Muscle layer of colon (tissue), 2 donors: ENCODE results near the gene TSPAN4.

Experiments
- H3K27ac ChIP-seq: one replicate; pipeline ENCODE4 v1.7.0; 2013; ENCODE audit warnings: low read depth, mild to moderate bottlenecking, low read length, moderate library complexity
- H3K27me3 ChIP-seq, 2 donors: one replicate each; pipeline ENCODE4 v1.7.0; 2013; ENCODE audit warnings: low read length in 2 of 2, mild to moderate bottlenecking in 2 of 2; ENCODE audit not compliant: insufficient read depth in 2 of 2, control insufficient read depth in 1 of 2
- H3K36me3 ChIP-seq: one replicate; pipeline ENCODE4 v1.7.0; 2013; ENCODE audit warnings: mild to moderate bottlenecking, low read length; ENCODE audit not compliant: insufficient read depth
- H3K4me1 ChIP-seq: one replicate; pipeline ENCODE4 v1.7.0; 2013; ENCODE audit warnings: mild to moderate bottlenecking, low read length; ENCODE audit not compliant: insufficient read depth
- H3K4me3 ChIP-seq, 2 donors: one replicate each; pipeline ENCODE4 v1.7.0; 2013; ENCODE audit warnings: low read length in 2 of 2, low read depth in 1 of 2, mild to moderate bottlenecking in 1 of 2, moderate library complexity in 1 of 2
- H3K9ac ChIP-seq: one replicate; pipeline ENCODE4 v1.7.0; 2013; ENCODE audit warnings: low read length
- H3K9me3 ChIP-seq: one replicate; pipeline ENCODE4 v1.7.0; 2013; ENCODE audit warnings: mild to moderate bottlenecking, low read length
- donor health status: abdominal sarcoma.
- donor health status: Adenocarcinoma of cecum.

The TSPAN4 gene

DNA sequence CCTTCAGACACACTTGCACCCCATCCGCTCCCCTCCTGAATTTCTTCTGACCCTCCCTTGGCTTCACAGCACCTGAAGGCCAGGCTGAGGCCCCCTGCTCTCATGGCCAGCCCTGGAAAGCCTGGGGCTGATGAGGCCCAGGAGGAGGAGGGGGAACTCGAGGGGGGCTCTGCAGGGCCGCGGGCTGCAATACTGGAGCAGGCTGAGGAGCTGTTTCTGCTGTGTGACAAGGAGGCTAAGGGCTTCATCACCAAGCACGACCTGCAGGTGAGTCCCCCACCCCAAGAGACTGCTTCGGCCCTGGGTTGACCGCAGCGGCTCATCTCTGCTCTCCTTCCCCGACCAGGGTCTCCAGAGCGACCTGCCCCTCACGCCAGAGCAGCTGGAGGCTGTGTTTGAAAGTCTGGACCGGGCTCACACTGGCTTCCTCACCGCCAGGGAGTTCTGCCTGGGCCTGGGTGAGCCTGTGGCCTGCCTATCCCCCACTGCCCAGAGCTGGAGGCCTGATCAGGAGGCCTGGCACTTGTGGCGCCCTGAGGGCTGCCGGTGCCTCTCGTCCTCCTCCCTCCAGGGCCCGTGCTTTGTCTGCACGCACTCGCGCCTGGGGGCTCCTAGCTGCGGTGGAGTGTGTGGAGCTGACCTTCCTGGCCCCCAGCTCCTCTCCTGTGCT lies 14.0 kb upstream of the TSPAN4 start:
- Histone ChIP-seq H3K4me1 (peaks cover 21% of the 10 kb centered on the region), H3K9ac (no peak overlapping the region), H3K4me3 (no peak overlapping the region), H3K36me3 (peaks cover 21% of the 10 kb centered on the region), H3K9me3 (no peaks in the 10 kb centered on the region), H3K27me3 (peaks cover 36 to 81% of the 10 kb centered on the region in 2 donors), H3K27ac (no peak overlapping the region)

DNA sequence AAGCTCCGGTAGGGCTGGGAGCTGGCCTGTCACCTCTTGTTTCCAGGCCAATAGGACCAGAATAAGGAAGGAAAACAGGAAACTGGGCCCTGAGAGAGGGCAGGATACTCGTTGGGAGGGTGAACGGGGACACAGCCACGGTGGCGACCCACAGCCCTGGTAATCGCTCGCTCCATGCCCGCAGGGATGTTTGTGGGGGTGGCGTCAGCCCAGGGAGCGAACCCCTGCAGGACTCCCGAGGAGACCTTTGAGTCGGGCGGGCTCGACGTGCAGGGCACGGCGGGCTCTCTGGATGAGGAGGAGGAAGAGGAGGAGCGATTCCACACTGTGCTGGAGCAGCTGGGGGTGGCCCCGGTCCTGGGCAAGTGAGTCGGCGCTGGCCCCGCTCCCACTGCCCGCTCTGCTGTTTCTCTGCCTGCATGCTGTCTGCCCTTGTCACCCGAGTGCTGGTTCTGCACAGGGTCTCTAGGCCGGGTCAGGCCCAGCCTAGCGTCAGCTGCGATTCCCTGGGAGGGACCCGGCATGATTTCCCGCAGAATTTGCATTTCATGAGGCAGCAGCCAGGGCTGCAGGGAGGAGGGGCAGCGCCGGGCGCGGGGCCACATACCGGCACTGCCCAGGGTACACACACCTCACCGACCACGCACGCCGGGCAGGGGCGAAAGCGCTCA lies 13.3 kb upstream of the TSPAN4 start:
- Histone ChIP-seq H3K36me3 (peaks cover 15% of the 10 kb centered on the region), H3K4me3 (peak overlapping the region; percentile 27 to 38), H3K4me1 (peaks cover 26% of the 10 kb centered on the region), H3K9ac (no peak overlapping the region), H3K27ac (no peak overlapping the region), H3K27me3 (peaks cover 36 to 81% of the 10 kb centered on the region in 2 donors), H3K9me3 (no peaks in the 10 kb centered on the region)

DNA sequence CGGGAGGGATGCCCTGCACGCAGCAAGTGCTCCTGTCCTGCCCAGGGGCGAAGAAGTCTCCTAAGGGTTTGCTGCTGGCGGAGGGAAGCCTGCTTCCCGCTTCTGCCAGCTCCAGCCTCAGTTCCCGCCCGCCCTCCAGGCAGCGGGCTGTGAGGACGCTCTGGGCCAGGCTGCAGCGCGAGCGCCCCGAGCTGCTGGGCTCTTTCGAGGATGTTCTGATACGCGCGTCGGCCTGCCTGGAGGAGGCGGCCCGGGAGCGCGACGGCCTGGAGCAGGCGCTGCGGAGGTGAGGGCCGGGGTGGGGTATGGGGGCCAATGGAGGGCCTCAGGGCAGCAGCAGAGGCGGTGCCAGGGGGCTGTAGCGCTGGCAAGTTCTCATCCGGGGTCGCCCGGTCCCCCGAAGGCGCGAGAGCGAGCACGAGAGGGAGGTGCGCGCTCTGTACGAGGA lies 12.8 kb upstream of the TSPAN4 start:
- Histone ChIP-seq H3K9ac (no peak overlapping the region), H3K36me3 (peaks cover 10% of the 10 kb centered on the region), H3K9me3 (no peaks in the 10 kb centered on the region), H3K4me3 (peak overlapping the region; percentile 27 to 38), H3K27me3 (peaks cover 36 to 76% of the 10 kb centered on the region in 2 donors), H3K27ac (no peak overlapping the region), H3K4me1 (peaks cover 32% of the 10 kb centered on the region)

DNA sequence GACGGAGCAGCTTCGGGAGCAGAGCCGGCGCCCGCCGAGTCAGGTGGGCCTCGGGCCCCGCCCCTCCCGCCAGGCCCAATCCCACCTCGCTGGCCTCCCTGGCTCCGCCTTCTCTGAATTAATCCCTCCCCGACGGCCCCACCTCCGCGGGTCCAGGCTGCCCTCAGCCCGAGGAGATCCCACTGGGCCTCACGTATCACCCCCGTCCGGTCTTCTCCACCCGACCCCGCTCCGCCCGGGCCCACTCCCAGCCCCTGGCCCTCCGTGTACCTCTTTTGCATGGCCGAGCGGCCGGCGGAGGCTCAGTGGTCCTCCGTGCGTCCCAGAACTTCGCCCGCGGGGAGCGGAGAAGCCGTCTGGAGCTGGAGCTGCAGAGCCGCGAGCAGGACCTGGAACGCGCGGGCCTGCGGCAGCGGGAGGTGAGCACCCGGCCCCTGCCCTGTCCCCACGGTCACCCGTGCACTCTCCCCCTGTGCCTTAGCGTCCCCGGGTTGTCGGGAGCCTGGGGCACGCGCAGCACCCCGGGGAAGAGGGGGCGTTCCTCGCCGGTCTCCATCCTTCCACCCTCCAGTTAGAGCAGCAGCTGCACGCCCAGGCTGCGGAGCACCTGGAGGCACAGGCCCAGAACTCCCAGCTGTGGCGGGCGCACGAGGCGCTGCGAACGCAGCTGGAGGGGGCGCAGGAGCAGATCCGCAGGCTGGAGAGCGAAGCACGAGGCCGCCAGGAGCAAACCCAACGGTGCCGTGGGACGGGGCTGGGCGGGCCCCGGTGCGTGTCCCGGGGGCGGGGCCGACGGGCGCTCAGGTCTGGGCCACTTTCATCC lies 12.1 kb upstream of the TSPAN4 start:
- Histone ChIP-seq H3K27ac (no peak overlapping the region), H3K27me3 (peaks cover 30 to 70% of the 10 kb centered on the region in 2 donors), H3K4me1 (peaks cover 36% of the 10 kb centered on the region), H3K9ac (no peak overlapping the region), H3K36me3 (peaks cover 3% of the 10 kb centered on the region), H3K9me3 (no peaks in the 10 kb centered on the region), H3K4me3 (peak overlapping the region; percentile 27 to 38)

DNA sequence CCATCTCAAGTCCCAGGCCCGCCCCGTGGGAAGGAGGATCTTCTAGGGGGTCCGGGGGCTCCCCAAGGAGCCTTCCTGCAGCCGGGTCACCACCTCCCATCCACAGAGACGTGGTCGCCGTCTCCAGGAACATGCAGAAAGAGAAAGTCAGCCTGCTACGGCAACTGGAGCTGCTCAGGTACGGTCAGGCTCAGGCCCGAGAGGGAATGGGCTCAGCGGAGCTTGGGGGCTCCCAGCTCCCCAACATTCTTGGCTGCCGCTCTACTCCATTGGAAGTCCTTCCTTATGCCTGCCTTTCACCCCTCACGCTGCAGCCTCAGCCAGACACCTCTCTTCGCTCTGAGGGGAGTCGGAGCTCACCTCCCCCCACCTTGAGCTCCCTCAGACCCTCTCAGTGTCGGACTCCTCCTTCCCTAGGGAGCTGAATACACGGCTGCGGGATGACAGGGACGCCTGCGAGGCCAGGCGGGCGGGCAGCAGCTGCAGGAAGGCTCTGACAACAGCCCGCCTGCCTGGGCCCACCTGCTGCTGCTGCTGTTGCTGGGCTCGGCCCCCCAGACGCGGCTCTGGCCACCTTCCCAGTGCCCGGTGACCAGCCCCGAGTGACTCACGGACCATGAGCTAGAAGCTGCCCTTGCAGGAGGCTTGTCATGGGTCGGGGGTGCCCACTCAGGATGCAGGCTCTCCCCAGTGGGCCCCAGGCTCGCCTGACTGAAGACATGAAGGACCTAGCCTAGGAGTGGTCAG lies 11.4 kb upstream of the TSPAN4 start:
- Histone ChIP-seq H3K4me3 (no peak overlapping the region), H3K27ac (no peak overlapping the region), H3K27me3 (peaks cover 26 to 62% of the 10 kb centered on the region in 2 donors)

DNA sequence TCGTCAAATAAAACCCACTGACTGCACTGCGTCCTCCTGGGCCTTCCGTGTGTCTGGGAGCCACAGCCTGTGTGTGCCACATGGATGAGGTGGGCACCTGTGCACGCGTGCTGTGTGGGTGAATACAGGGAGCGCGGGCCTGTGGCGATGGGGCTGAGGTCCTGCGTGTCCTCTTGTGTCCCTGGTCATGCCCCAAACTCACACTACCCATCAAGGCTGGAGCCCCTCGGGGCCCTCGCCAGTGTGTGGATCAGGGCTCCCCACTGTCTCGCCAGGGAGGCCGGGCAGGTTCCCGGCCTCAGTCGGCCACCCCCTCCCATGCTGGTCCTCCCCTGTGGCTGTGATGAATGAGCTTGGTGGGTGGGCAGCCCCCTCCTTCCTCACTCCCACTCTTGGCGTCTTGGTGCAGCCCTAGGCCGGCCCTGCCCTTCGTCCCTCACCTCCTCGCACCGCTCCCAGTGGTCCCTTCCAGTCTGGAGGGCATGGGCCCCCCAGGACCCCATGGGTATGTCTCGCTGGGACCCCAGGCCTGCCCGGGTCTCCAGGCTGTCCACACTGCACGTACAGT lies 10.6 kb upstream of the TSPAN4 start:
- Histone ChIP-seq H3K9me3 (no peaks in the 10 kb centered on the region), H3K4me1 (peaks cover 36% of the 10 kb centered on the region), H3K9ac (no peak overlapping the region), H3K4me3 (peak overlapping the region; percentile 38 to 43), H3K27me3 (peaks cover 22 to 55% of the 10 kb centered on the region in 2 donors), H3K36me3 (peaks cover 10% of the 10 kb centered on the region), H3K27ac (no peak overlapping the region)

More for the DNA sequence above, 11.4 kb upstream of the TSPAN4 start:
- no peak overlapping the region for H3K9ac ChIP-seq
- peaks cover 36% of the 10 kb centered on the region for H3K4me1 ChIP-seq
- H3K9me3 ChIP-seq = no peaks in the 10 kb centered on the region
- H3K36me3 ChIP-seq = peaks cover 3% of the 10 kb centered on the region

DNA sequence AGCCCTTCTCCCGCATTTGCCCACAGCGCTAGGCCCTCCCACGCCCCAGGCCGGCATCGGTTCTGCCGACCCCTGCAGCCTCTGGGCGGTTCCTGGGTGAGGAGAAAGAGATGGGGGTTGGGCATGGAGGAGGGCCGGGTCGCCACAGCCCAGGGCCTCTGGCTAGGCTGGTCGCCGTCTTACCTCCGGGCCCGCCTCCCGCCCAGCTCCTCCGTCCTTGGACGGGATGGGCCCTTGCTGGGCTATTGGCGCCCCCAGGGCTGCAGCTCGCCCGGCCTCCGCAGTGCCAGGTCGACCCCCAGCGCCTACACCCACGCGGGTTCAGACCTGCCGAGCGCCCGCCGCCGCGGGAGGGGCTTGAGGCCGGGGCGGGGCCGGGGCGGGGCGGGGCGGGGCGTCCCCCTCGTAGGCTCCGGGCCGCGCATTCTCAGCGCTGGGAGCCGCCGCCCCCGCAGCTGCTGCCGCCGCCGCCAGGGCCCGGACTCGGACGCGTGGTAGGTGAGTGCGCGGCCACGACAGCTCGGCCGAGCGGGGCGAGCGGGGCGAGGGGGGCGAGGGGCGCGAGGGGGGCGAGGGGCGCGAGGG lies 10.0 kb upstream of the TSPAN4 start, which contains the start of gene CD151:
CD151 (plus strand) TSS at position 424 of the 585 bp plus-strand sequence. CDS start 3,118 bp downstream, outside the sequence.
- peaks cover 14% of the 10 kb centered on the region for H3K36me3 ChIP-seq
- H3K9ac ChIP-seq = peak within 1 kb of the TSS; percentile 61
- H3K27me3 ChIP-seq = peaks cover 16 to 49% of the 10 kb centered on the region in 2 donors
- H3K9me3 ChIP-seq = no peaks in the 10 kb centered on the region
- H3K4me1 ChIP-seq = peaks cover 36% of the 10 kb centered on the region
- peak within 1 kb of the TSS; percentile 93 for H3K27ac ChIP-seq
- H3K4me3 ChIP-seq = peak within 1 kb of the TSS; percentile 56 to 89

DNA sequence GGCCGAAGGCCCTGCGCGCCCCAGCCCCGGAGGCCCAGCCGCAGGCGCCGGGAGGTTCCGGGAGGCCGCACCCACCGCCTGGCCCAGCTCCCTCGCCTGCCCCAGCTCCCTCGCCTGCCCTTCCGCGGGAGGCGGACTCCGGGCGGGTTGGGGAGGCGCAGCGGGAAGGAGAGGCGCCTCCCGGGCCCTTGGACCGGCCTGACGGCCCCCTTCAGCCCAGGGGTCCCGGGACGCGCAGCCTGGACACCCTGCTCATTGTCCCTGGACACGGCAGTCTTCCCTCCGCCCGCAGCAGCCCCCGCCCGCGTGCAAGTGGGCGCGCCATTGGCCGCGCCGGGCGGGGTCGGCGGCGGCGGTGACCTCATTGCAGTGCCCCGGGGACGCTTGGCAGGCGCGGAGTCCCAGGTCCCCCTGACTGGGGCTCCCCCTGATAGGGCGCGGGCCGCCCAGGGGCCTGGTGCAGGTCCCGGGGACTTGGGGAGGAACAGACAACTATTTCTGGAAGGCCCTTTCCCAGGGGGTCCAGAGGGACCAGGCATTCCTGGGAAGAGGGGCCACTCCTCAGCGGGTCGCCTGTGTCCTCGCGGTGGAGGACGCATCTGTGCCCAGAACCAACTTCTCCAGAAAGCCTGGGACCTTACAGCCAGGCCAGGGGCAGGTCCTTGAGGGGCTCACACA lies 9.4 kb upstream of the TSPAN4 start:
- H3K9me3 ChIP-seq = no peaks in the 10 kb centered on the region
- peaks cover 36% of the 10 kb centered on the region for H3K4me1 ChIP-seq
- peak overlapping the region; percentile 93 for H3K27ac ChIP-seq
- peaks cover 14% of the 10 kb centered on the region for H3K36me3 ChIP-seq
- peak overlapping the region; percentile 61 for H3K9ac ChIP-seq
- peak overlapping the region; percentile 56 to 89 for H3K4me3 ChIP-seq
- H3K27me3 ChIP-seq = peaks cover 12 to 43% of the 10 kb centered on the region in 2 donors

DNA sequence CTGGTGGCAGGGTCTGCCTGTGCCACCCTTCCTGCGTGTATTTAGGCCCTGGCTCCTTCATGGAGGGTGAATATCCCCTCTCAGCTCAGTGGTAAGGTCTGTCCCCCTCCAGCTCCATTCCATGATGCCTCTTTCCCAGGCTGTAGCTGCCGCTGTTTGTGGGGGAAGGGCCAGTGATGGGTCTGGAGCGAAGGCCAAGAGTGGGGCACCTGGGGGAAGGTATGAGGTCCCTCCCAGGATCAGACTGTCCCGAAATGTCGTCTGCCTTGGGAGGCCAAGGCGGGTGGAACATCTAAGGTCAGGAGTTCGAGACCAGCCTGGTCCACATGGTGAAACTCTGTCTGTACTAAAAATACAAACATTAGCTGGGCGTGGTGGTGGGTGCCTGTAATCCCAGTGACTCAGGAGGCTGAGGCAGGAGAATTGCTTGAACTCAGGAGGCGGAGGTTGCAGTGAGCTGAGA lies 8.8 kb upstream of the TSPAN4 start:
- H3K4me1 ChIP-seq = peaks cover 32% of the 10 kb centered on the region

More for the DNA sequence above, 8.8 kb upstream of the TSPAN4 start:
- peaks cover 7 to 36% of the 10 kb centered on the region in 2 donors for H3K27me3 ChIP-seq
- H3K36me3 ChIP-seq = peaks cover 20% of the 10 kb centered on the region
- peak overlapping the region; percentile 93 for H3K27ac ChIP-seq
- H3K9me3 ChIP-seq = no peaks in the 10 kb centered on the region
- peak overlapping the region; percentile 56 to 89 for H3K4me3 ChIP-seq
- H3K9ac ChIP-seq = peak overlapping the region; percentile 61
